NOMO-1 treated with DMSO at 0.1 percent for 48 hours (cell line): ENCODE measurements around the gene HERC5.
"Not testable (repeated sequence)": the region's sequence is repeated elsewhere in the genome, so short reads cannot be mapped to it uniquely, and the experiment has no call there.

Experiments used
- DNase-seq: peaks from one replicate; lab custom pipeline; 2025; ENCODE audit not compliant: unreplicated experiment; lab: John Stamatoyannopoulos, UW

HERC5 gene

GRCh38 chr4:88447371-88448095 lies 9.4 kb upstream of the HERC5 start:
- no peak for DNase-seq

- not testable (repeated sequence) for DNase-seq
Measured at GRCh38 chr4:88448211-88448765, 8.6 kb upstream of the HERC5 start.

GRCh38 chr4:88448889-88449288 lies 8.0 kb upstream of the HERC5 start:
- no peak for DNase-seq

GRCh38 chr4:88449290-88449689 lies 7.6 kb upstream of the HERC5 start:
- no peak for DNase-seq

- DNase-seq = no peak
Measured at GRCh38 chr4:88451205-88451604, 5.7 kb upstream of the HERC5 start.

- DNase-seq = no peak
Measured at GRCh38 chr4:88452912-88453311, 4.0 kb upstream of the HERC5 start.

GRCh38 chr4:88457307-88458103 lies 586 bp downstream of the HERC5 start:
- DNase-seq = no peak

GRCh38 chr4:88458104-88458740 lies 1.3 kb downstream of the HERC5 start:
- DNase-seq = peak; percentile 66

GRCh38 chr4:88465653-88466192 lies 8.8 kb downstream of the HERC5 start:
- DNase-seq = no peak

GRCh38 chr4:88467392-88467791 lies 10.5 kb downstream of the HERC5 start:
- no peak for DNase-seq

GRCh38 chr4:88477229-88477860 lies 20.4 kb downstream of the HERC5 start:
- no peak for DNase-seq

- no peak for DNase-seq
Measured at GRCh38 chr4:88478247-88478646, 21.3 kb downstream of the HERC5 start.

- no peak for DNase-seq
Measured at GRCh38 chr4:88481537-88481936, 24.6 kb downstream of the HERC5 start.

- DNase-seq = no peak
Measured at GRCh38 chr4:88489100-88489761, 32.3 kb downstream of the HERC5 start.

- no peak for DNase-seq
Measured at GRCh38 chr4:88497859-88498409, 41.0 kb downstream of the HERC5 start.

GRCh38 chr4:88503344-88503743 lies 46.4 kb downstream of the HERC5 start:
- no peak for DNase-seq

GRCh38 chr4:88511236-88511635 lies 54.3 kb downstream of the HERC5 start:
- no peak for DNase-seq

- DNase-seq = no peak
Measured at GRCh38 chr4:88514557-88515511, 57.9 kb downstream of the HERC5 start.

- DNase-seq = no peak
Measured at GRCh38 chr4:88516746-88517145, 59.8 kb downstream of the HERC5 start.
